ENCODE data around the gene ASNSD1.
"Not testable (repeated sequence)": the region's sequence is repeated elsewhere in the genome, so short reads cannot be mapped to it uniquely, and the experiment has no call there.

Gene ASNSD1

GRCh38 chr2:189641002-189641401 lies 20.3 kb upstream of the ASNSD1 start:
- Histone ChIP-seq H3K4me3 (no peak overlapping the region), H3K27ac (no peak overlapping the region)

GRCh38 chr2:189641590-189641989 lies 19.7 kb upstream of the ASNSD1 start:
- Histone ChIP-seq H3K27ac (no peak overlapping the region), H3K4me3 (no peak overlapping the region)

GRCh38 chr2:189646521-189646920 lies 14.7 kb upstream of the ASNSD1 start:
- Histone ChIP-seq H3K27ac (no peak overlapping the region), H3K4me3 (no peak overlapping the region)

GRCh38 chr2:189648846-189649509 lies 12.3 kb upstream of the ASNSD1 start:
- Histone ChIP-seq H3K4me3 (no peak overlapping the region), H3K27ac (no peak overlapping the region)

GRCh38 chr2:189651284-189651683 lies 10.0 kb upstream of the ASNSD1 start:
- H3K27ac ChIP-seq = no peak overlapping the region
- no peak overlapping the region for H3K4me3 ChIP-seq

- H3K27ac ChIP-seq = not testable (repeated sequence)
Observed at GRCh38 chr2:189653464-189653863, 7.8 kb upstream of the ASNSD1 start.

GRCh38 chr2:189654641-189655040 lies 6.6 kb upstream of the ASNSD1 start:
- Histone ChIP-seq H3K4me3 (no peak overlapping the region), H3K27ac (no peak overlapping the region)

More at GRCh38 chr2:189653464-189653863, 7.8 kb upstream of the ASNSD1 start:
- H3K4me3 ChIP-seq = not testable (repeated sequence)

GRCh38 chr2:189657867-189658266 lies 3.4 kb upstream of the ASNSD1 start:
- no peak overlapping the region for H3K4me3 ChIP-seq

GRCh38 chr2:189658306-189659212 lies 2.7 kb upstream of the ASNSD1 start:
- H3K27ac ChIP-seq = peak overlapping the region in 15 of 21 experiments; percentile 7 to 92 (median 71)
- H3K4me3 ChIP-seq = no peak overlapping the region

More at GRCh38 chr2:189657867-189658266, 3.4 kb upstream of the ASNSD1 start:
- H3K27ac ChIP-seq = peak overlapping the region in 13 of 21 experiments; percentile 7 to 92 (median 73)

GRCh38 chr2:189659734-189660133 lies 1.5 kb upstream of the ASNSD1 start:
- no peak overlapping the region for H3K4me3 ChIP-seq
- peak overlapping the region in 4 of 21 experiments; percentile 9 to 92 (median 86) for H3K27ac ChIP-seq

- Histone ChIP-seq H3K4me3 (no peak overlapping the region), H3K27ac (peak overlapping the region in 1 of 21 experiments; percentile 87)
Observed at GRCh38 chr2:189660803-189661147, 484 bp upstream of the ASNSD1 start.

- Histone ChIP-seq H3K27ac (peak overlapping the region in 20 of 21 experiments; percentile 80 to 97 (median 90)), H3K4me3 (peak overlapping the region; percentile 68 to 88 (median 82))
Observed at GRCh38 chr2:189661957-189662321, 680 bp downstream of the ASNSD1 start.

GRCh38 chr2:189662669-189663226 lies 1.5 kb downstream of the ASNSD1 start:
- Histone ChIP-seq H3K27ac (peak overlapping the region in 3 of 21 experiments; percentile 93 to 97 (median 93)), H3K4me3 (peak overlapping the region in 4 of 7 experiments; percentile 68 to 82 (median 74))

GRCh38 chr2:189663319-189663718 lies 2.1 kb downstream of the ASNSD1 start:
- not testable (repeated sequence) for H3K27ac ChIP-seq, H3K4me3 ChIP-seq

- Histone ChIP-seq H3K4me3 (no peak overlapping the region), H3K27ac (no peak overlapping the region)
Observed at GRCh38 chr2:189669913-189670312, 8.7 kb downstream of the ASNSD1 start.

GRCh38 chr2:189673661-189674373 lies 12.6 kb downstream of the ASNSD1 start:
- peak overlapping the region; percentile 79 to 98 (median 93) for H3K27ac ChIP-seq
- H3K4me3 ChIP-seq = peak overlapping the region; percentile 43 to 75 (median 50)

GRCh38 chr2:189674374-189675112 lies 13.3 kb downstream of the ASNSD1 start, which contains the start of gene ANKAR:
Gene ANKAR, plus strand, starts transcription at chr2:189674670. Its CDS starts 1,821 bp downstream, at chr2:189676491.
- peak within 1 kb of the TSS; percentile 79 to 98 (median 93) for H3K27ac ChIP-seq

GRCh38 chr2:189676471-189676870 lies 15.2 kb downstream of the ASNSD1 start:
- no peak overlapping the region for H3K27ac ChIP-seq
- no peak overlapping the region for H3K4me3 ChIP-seq

More at GRCh38 chr2:189674374-189675112, 13.3 kb downstream of the ASNSD1 start, which contains the start of gene ANKAR:
- peak within 1 kb of the TSS; percentile 43 to 75 (median 50) for H3K4me3 ChIP-seq

- H3K27ac ChIP-seq = no peak overlapping the region
- H3K4me3 ChIP-seq = no peak overlapping the region
Observed at GRCh38 chr2:189679226-189679625, 18.0 kb downstream of the ASNSD1 start.

Data from skin epidermis (tissue), 12 donors.